ENCODE measurements around the gene NIN. TPM values are rescaled to one million over a fixed set of nuclear protein-coding genes. Genes with fewer than 3 reads are reported as not detected.
A peak's percentile ranks its signal among the peaks of the same experiment; 100 is the strongest.

NIN gene
- total RNA-seq, 1 donor from 2014 or later, result 104 TPM

GRCh38 chr14:50794068-50794645, 36.8 kb downstream of the NIN start:
- TF ChIP-seq, protein P1, sequence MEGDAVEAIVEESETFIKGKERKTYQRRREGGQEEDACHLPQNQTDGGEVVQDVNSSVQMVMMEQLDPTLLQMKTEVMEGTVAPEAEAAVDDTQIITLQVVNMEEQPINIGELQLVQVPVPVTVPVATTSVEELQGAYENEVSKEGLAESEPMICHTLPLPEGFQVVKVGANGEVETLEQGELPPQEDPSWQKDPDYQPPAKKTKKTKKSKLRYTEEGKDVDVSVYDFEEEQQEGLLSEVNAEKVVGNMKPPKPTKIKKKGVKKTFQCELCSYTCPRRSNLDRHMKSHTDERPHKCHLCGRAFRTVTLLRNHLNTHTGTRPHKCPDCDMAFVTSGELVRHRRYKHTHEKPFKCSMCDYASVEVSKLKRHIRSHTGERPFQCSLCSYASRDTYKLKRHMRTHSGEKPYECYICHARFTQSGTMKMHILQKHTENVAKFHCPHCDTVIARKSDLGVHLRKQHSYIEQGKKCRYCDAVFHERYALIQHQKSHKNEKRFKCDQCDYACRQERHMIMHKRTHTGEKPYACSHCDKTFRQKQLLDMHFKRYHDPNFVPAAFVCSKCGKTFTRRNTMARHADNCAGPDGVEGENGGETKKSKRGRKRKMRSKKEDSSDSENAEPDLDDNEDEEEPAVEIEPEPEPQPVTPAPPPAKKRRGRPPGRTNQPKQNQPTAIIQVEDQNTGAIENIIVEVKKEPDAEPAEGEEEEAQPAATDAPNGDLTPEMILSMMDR (IDR thresholded peaks at IDR 0.05; ENCODE audit: partially characterized antibody, unreplicated experiment), result no peak
- DNase-seq, result no peak
- Mint-ChIP-seq H3K36me3 (ENCODE audit: unreplicated experiment) (peaks cover 7% of the 10 kb centered on the region), H3K27ac (ENCODE audit: unreplicated experiment) (peak overlapping the region; percentile 83), H3K4me3 (ENCODE audit: unreplicated experiment) (peak overlapping the region; percentile 71), H3K9me3 (ENCODE audit: unreplicated experiment) (peaks cover 2% of the 10 kb centered on the region), H3K27me3 (ENCODE audit: unreplicated experiment) (no peaks in the 10 kb centered on the region), H3K4me1 (ENCODE audit: low read depth, unreplicated experiment) (peaks cover 63% of the 10 kb centered on the region)

GRCh38 chr14:50792634-50793068, 38.3 kb downstream of the NIN start:
- peaks cover 62% of the 10 kb centered on the region for H3K4me1 Mint-ChIP-seq (ENCODE audit: low read depth, unreplicated experiment)
- peak overlapping the region; percentile 41 for H3K27ac Mint-ChIP-seq (ENCODE audit: unreplicated experiment)
- H3K9me3 Mint-ChIP-seq (ENCODE audit: unreplicated experiment), result peaks cover 2% of the 10 kb centered on the region
- no peak overlapping the region for H3K4me3 Mint-ChIP-seq (ENCODE audit: unreplicated experiment)
- peaks cover 7% of the 10 kb centered on the region for H3K36me3 Mint-ChIP-seq (ENCODE audit: unreplicated experiment)
- no peaks in the 10 kb centered on the region for H3K27me3 Mint-ChIP-seq (ENCODE audit: unreplicated experiment)
- DNase-seq, result no peak
- TF ChIP-seq, protein P1 (IDR thresholded peaks at IDR 0.05; ENCODE audit: partially characterized antibody, unreplicated experiment), result no peak

DNA sequence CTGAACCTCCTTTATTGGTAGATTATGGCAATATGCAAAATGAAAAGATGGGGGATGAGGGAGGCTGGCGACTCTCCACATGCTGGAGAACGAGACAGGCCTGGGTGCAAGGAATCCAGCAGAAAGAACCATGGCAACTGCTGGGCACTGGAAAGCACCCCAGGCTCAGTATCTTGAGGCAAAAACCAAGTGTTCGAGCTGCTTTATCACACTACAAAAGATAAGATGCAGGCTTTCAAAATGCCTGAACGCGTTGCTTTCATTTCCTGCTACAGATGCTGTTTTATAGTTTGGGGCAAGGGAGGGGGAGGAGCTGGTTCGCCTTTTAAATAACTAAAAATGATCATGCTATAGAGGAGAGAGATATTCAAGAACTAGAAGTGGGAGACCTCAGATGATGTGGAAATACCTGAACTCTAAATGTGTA, 38.9 kb downstream of the NIN start:
- TF ChIP-seq, protein P1 (IDR thresholded peaks at IDR 0.05; ENCODE audit: partially characterized antibody, unreplicated experiment), result no peak
- Mint-ChIP-seq H3K27ac (ENCODE audit: unreplicated experiment) (peak overlapping the region; percentile 1), H3K4me3 (ENCODE audit: unreplicated experiment) (no peak overlapping the region)

DNA sequence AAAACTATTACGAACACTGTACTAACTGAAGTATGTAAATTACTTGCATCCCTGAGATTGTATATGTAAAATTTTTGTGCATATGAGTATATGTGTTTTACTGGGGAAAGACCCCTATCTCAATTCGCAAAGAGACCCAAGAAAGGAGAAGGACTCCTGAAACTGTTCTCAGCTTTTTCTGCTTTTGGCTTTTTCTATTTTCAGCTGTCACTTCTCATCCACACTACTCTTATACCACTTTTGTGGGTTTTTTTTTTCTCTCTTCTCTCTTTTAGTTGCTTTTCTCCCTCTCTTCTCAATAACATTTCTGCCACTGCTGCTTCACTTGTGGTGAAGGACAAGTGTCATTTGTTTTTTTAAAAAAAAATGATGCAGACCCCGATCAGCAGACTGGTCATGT, 39.8 kb downstream of the NIN start:
- Mint-ChIP-seq H3K36me3 (ENCODE audit: unreplicated experiment) (peaks cover 7% of the 10 kb centered on the region), H3K9me3 (ENCODE audit: unreplicated experiment) (peaks cover 4% of the 10 kb centered on the region), H3K27ac (ENCODE audit: unreplicated experiment) (no peak overlapping the region), H3K4me3 (ENCODE audit: unreplicated experiment) (no peak overlapping the region), H3K27me3 (ENCODE audit: unreplicated experiment) (peaks cover 1% of the 10 kb centered on the region), H3K4me1 (ENCODE audit: low read depth, unreplicated experiment) (peaks cover 63% of the 10 kb centered on the region)
- DNase-seq, result no peak
- TF ChIP-seq, protein P1 (IDR thresholded peaks at IDR 0.05; ENCODE audit: partially characterized antibody, unreplicated experiment), result no peak

More for the DNA sequence above, 38.9 kb downstream of the NIN start:
- Mint-ChIP-seq H3K36me3 (ENCODE audit: unreplicated experiment) (peaks cover 7% of the 10 kb centered on the region), H3K27me3 (ENCODE audit: unreplicated experiment) (no peaks in the 10 kb centered on the region), H3K9me3 (ENCODE audit: unreplicated experiment) (peaks cover 2% of the 10 kb centered on the region), H3K4me1 (ENCODE audit: low read depth, unreplicated experiment) (peaks cover 62% of the 10 kb centered on the region)
- DNase-seq, result no peak

DNA sequence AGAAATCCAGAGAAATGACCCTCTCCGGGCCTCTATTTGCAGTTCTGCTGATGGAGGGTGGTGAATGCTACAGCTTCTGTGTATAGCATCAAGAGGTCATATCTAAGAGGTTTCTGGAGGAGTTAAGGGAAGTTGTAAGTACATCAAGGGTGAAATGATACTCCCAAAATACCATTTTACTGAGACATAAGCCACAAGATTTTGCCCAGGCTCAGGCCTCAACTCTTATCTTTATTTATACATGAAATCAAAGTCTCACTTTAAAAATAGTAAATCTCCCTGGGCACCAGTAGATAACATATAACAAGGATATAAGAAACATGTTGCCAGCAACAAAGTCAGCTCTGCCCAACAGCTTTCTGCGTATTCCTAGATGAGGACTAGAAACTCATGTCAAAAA, 40.4 kb downstream of the NIN start:
- Mint-ChIP-seq H3K27me3 (ENCODE audit: unreplicated experiment) (peaks cover 2% of the 10 kb centered on the region), H3K36me3 (ENCODE audit: unreplicated experiment) (peaks cover 7% of the 10 kb centered on the region), H3K9me3 (ENCODE audit: unreplicated experiment) (peaks cover 6% of the 10 kb centered on the region), H3K4me1 (ENCODE audit: low read depth, unreplicated experiment) (peaks cover 64% of the 10 kb centered on the region), H3K4me3 (ENCODE audit: unreplicated experiment) (no peak overlapping the region), H3K27ac (ENCODE audit: unreplicated experiment) (no peak overlapping the region)
- DNase-seq, result no peak
- TF ChIP-seq, protein P1 (IDR thresholded peaks at IDR 0.05; ENCODE audit: partially characterized antibody, unreplicated experiment), result no peak
